Prostate gland (tissue), 2 donors: ENCODE results near the gene LDB2.

Source experiments
- CTCF ChIP-seq, 4 experiments: fragments of 200-600 bp in 2 of 4; fragments of 450-650 bp in 2 of 4; sonication (generic) in 2 of 4; IDR thresholded peaks; 1 replicate in 3 of 4; 2 replicates in 1 of 4; pipeline ENCODE4 v1.5.1; 2016 to 2019; ENCODE audit warnings: antibody characterized with exemption in 4 of 4, mild to moderate bottlenecking in 2 of 4, moderate library complexity in 2 of 4
- POLR2A ChIP-seq: fragments of 450-650 bp; IDR thresholded peaks from one replicate; pipeline ENCODE4 v1.6.1; 2016; ENCODE audit warnings: antibody characterized with exemption, mild to moderate bottlenecking
- POLR2AphosphoS5 ChIP-seq: sonication (generic); formaldehyde crosslinking; IDR thresholded peaks from one replicate; pipeline ENCODE4 v1.6.1; 2017; ENCODE audit warnings: antibody characterized with exemption

- no peak for TF ChIP-seq POLR2A
- no peak for TF ChIP-seq CTCF (IDR thresholded peaks at IDR 0.05)
- TF ChIP-seq POLR2AphosphoS5, result no peak
These were observed 211.4 kb downstream of the LDB2 start for GRCh38 chr4:16687011-16687410.
